Cardiac muscle cell (in vitro differentiated cells and primary cell): Measurements from ENCODE around the gene GNGT2. TPM values are rescaled to one million over a fixed set of nuclear protein-coding genes. Genes with fewer than 3 reads are reported as not detected.

ENCODE experiments used
- DNase-seq, 2 donors: peaks; one replicate each; pipeline versions ENCODE4 v3.0.0 to v3.0.0-alpha.2; 2010 to 2017; ENCODE audit warnings: low read depth in 1 of 2, low spot score in 1 of 2
- H3K27ac ChIP-seq: fragments of 200-600 bp; sonication (generic); 2 replicates; pipeline ENCODE4 v1.5.1; 2016
- H3K27me3 ChIP-seq: fragments of 200-600 bp; sonication (generic); 2 replicates; pipeline ENCODE4 v1.6.0; 2016; ENCODE audit warnings: control low read depth
- H3K36me3 ChIP-seq: fragments of 200-600 bp; sonication (generic); 2 replicates; pipeline ENCODE4 v1.5.1; 2016; ENCODE audit warnings: control low read depth
- H3K4me1 ChIP-seq: fragments of 200-600 bp; sonication (generic); 2 replicates; pipeline ENCODE4 v1.8.1; 2017; ENCODE audit warnings: low read depth, mild to moderate bottlenecking, mixed run types
- H3K4me3 ChIP-seq: fragments of 200-600 bp; sonication (generic); 2 replicates; pipeline ENCODE4 v1.5.1; 2016; ENCODE audit warnings: mild to moderate bottlenecking
- H3K9me3 ChIP-seq: fragments of 200-600 bp; sonication (generic); 2 replicates; pipeline ENCODE4 v1.5.1; 2017; ENCODE audit warnings: low read depth, mild to moderate bottlenecking, control low read depth
- polyA plus RNA-seq: library from polyadenylated mRNA; unstranded; fragments of >200 nt; fragmentation: Nextera tagmentation; extraction: Ambion mirVana; gene quantifications from 2 replicates; pipeline ENCODE4 v1.2.1, GENCODE V29; 2016
- total RNA-seq: library from RNA; depleted of rRNA; stranded (reverse); fragments of >200 nt; gene quantifications from 2 replicates; pipeline ENCODE4 v1.2.3, GENCODE V29; 2016
- TF ChIP-seq, protein P1 (sequence below): IDR thresholded peaks from 2 replicates; pipeline ENCODE4 v1.5.1; 2012; ENCODE audit warnings: low read depth, mild to moderate bottlenecking, low read length

The GNGT2 gene
- total and polyA plus RNA-seq, 2 experiments from 2014 or later: not detected

DNA sequence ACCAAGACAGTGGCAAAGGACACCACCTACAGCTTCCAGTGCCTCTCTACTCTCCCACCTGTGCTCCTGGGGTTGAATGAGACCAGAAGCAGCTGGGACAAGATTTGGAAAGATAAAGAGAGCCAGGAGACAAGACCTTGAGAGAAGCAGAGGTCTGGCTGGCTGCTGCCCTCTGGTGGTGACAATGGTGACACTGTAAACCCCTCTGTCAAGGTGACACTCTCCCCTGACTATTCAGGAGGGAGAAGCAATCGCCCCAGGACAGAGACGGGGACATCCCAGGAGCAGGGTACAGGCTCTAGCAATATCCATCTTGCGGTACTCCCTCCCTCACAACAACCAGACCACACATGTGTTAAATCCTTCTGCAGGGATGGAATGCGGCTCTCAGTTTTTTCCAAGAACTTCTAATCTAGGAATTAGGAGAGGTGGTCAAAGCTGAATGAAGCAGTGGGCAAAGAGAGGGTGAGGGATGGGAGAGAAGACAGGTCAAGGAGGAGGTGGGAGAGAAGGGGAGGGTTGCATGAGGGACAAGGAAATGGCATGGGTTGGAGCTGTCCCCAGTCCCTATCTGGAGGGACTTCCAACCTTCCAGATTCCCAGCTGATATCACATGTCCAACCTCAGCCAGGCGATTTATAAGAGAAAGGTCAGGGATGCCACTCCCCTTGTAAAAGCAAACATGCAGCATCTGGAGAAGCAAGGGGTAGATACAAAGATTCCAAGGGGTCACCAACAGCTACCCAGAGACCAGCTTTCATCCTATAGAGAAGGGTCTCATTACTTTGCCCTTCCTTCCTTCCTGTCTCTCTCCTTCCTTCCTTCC is 17.3 kb upstream of the GNGT2 start:
- H3K4me3 ChIP-seq: no peak overlapping the region
- H3K9me3 ChIP-seq: no peaks in the 10 kb centered on the region
- peak; percentile 66 to 81 for DNase-seq
- no peaks in the 10 kb centered on the region for H3K4me1 ChIP-seq
- peaks cover 86% of the 10 kb centered on the region for H3K27me3 ChIP-seq
- TF ChIP-seq, protein P1, sequence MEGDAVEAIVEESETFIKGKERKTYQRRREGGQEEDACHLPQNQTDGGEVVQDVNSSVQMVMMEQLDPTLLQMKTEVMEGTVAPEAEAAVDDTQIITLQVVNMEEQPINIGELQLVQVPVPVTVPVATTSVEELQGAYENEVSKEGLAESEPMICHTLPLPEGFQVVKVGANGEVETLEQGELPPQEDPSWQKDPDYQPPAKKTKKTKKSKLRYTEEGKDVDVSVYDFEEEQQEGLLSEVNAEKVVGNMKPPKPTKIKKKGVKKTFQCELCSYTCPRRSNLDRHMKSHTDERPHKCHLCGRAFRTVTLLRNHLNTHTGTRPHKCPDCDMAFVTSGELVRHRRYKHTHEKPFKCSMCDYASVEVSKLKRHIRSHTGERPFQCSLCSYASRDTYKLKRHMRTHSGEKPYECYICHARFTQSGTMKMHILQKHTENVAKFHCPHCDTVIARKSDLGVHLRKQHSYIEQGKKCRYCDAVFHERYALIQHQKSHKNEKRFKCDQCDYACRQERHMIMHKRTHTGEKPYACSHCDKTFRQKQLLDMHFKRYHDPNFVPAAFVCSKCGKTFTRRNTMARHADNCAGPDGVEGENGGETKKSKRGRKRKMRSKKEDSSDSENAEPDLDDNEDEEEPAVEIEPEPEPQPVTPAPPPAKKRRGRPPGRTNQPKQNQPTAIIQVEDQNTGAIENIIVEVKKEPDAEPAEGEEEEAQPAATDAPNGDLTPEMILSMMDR: peak; percentile 84
- H3K27ac ChIP-seq: no peak overlapping the region
- H3K36me3 ChIP-seq: no peaks in the 10 kb centered on the region

DNA sequence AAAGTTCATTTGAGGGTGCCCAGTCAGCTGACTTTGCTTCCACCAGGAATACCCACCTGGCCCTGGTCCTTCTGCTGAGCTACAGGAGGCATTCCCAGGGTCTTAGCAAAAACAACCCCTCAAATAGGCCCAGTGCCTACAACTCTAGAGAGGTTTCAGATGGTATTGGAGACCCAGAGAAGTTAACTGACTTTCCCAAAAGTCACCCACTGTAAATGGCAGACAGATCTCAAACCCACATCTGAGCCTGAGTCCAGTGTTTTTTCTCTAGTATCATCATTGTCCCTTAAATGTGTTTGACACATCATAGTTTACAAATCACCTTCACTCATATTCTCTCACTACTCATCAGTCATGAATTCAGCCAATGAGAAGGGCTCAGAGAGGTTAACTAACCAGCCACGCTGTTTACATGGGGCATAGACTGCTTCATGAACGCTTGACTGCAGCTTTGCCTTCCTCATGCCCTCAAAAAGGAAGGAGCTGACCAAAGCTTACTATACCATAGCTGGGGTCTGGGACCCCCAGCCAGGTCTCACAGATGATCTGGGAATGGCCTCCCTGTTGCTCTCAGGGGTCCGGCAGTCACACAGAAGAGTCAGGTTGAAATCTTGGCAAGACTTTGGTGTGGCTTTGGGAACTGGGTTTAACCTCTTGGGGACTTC is 16.5 kb upstream of the GNGT2 start:
- H3K27me3 ChIP-seq: peaks cover 90% of the 10 kb centered on the region
- DNase-seq: no peak
- no peak overlapping the region for H3K4me3 ChIP-seq
- TF ChIP-seq, protein P1: no peak
- no peak overlapping the region for H3K27ac ChIP-seq
- no peaks in the 10 kb centered on the region for H3K4me1 ChIP-seq
- H3K9me3 ChIP-seq: no peaks in the 10 kb centered on the region
- H3K36me3 ChIP-seq: no peaks in the 10 kb centered on the region

DNA sequence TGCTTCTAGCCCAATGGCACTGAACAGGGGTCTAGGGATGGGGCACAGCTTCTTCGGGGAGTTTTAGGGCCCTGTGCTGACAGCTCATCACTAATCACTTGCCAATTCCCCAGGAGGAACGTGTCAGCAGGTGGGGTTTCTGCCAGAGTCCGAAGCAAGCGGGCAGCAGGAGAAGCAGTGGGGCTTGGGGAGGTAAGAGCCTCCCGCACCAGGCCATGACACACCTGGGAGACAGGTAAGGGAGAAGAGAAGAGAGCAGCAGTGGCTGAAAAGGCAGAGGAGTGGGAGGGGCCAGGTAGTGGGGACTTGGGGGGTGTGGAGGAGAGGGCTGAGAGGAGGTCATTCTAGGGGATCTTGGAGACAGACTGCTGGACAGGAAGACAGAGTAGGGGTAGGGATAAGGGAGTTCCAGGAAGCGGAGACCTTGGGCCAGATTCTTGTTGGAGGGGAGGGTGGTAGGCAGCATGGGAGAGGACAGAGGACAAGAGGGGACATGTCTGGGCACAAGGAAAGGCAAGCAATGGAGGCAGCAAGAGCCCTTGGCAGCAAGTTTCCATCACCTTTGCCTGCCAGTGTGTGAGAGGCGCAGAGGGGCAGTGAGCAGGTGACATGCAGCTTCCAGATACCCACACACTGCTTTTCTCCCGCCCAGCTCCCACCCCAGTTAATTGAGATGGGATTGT is 15.3 kb upstream of the GNGT2 start:
- TF ChIP-seq, protein P1: no peak
- no peaks in the 10 kb centered on the region for H3K4me1 ChIP-seq
- no peaks in the 10 kb centered on the region for H3K9me3 ChIP-seq
- H3K27ac ChIP-seq: no peak overlapping the region
- H3K36me3 ChIP-seq: no peaks in the 10 kb centered on the region
- no peak overlapping the region for H3K4me3 ChIP-seq
- DNase-seq: no peak
- peaks cover 87% of the 10 kb centered on the region for H3K27me3 ChIP-seq

DNA sequence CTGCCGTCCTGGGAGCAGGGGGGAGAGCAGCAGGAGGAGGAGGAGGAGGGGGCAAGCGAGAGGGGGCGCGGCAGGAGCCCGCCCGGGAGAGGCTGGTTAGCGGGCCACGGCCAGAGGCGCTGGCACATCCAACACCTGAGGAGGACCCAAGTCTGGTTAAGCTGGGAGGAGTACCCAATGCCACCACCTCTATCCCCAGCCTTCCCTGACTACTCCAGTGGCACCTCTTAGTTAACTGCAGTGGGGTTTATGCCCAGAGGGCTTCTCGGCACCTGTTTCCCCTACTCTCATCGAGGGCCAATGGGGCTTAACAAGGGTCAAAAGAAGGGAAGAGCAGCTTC is 14.6 kb upstream of the GNGT2 start:
- Histone ChIP-seq H3K4me1 (no peaks in the 10 kb centered on the region), H3K36me3 (no peaks in the 10 kb centered on the region), H3K27me3 (peaks cover 82% of the 10 kb centered on the region), H3K27ac (no peak overlapping the region), H3K9me3 (no peaks in the 10 kb centered on the region), H3K4me3 (peak overlapping the region; percentile 8)
- TF ChIP-seq, protein P1: no peak
- no peak for DNase-seq

DNA sequence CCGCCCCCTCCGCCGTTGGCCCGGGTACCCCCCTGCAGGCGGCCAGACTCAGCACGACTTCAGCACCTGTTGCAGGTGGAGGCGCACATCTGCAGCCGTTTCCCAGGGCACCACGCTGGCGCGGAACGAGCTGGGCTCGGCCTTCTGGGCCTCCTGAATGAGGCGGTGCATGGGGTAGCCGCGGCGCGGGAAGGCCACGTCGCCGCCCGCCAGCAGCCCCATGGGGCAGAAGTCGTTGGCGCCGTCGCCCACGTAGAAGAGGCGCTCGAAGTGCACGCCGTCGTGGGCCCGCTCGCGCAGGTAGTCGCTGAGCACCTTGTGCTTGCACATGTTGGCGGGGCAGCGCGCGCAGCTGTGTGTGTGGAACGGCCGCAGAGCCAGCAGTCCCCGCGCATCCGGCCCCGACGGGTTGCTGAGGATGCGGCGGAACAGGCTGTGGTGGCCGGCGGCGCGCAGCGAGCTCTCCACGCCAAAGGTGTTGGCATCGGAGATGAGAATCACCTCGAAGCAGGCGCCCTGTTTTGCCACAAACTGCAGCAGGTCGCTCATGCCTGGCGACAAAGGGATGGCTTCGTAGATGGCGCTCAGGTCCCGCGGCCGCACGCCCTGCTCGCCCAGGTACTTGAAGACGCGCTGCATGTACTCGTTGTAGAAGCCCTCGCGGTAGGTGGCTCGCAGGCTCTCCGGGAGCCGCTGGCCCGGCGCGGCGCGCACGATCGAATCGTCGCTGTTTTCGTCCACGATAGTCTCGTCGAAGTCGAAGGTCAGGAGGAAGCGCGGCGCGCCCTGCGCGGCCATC is 14.0 kb upstream of the GNGT2 start:
- Histone ChIP-seq H3K36me3 (no peaks in the 10 kb centered on the region), H3K27me3 (peaks cover 76% of the 10 kb centered on the region), H3K4me3 (peak overlapping the region; percentile 8), H3K9me3 (no peaks in the 10 kb centered on the region), H3K27ac (no peak overlapping the region), H3K4me1 (no peaks in the 10 kb centered on the region)
- TF ChIP-seq, protein P1: no peak
- peak in 1 of 2 donors; percentile 31 for DNase-seq
